PC-3 (cell line): ENCODE measurements around the gene NTM.

Experiments used
- CTCF ChIP-seq: fragments of 300-600 bp; sonication (generic); conservative IDR thresholded peaks from 2 replicates; pipeline ENCODE4 v1.5.1; 2017; ENCODE audit warnings: antibody characterized with exemption, low read depth, mild to moderate bottlenecking, low read length
- EZH2 ChIP-seq: fragments of 300-600 bp; sonication (generic); IDR thresholded peaks from one replicate; pipeline ENCODE4 v1.6.1; 2017; ENCODE audit warnings: antibody characterized with exemption, mild to moderate bottlenecking, low read length; ENCODE audit not compliant: unreplicated experiment

- no peak for TF ChIP-seq CTCF
- TF ChIP-seq EZH2: no peak
Measured at GRCh38 chr11:132042296-132042695, 671.9 kb downstream of the NTM start.
